BE2C (cell line): ENCODE results near the gene SYNM.

ENCODE experiments used
- DNase-seq: peaks from one replicate; pipeline ENCODE4 v3.0.0-alpha.2; 2020
- H3K27me3 ChIP-seq: fragments of 250-450 bp; sonication (Bioruptor Pico); 2 replicates; pipeline ENCODE4 v1.5.1; 2020; ENCODE audit warnings: mild to moderate bottlenecking
- H3K36me3 ChIP-seq: fragments of 250-450 bp; sonication (Bioruptor Pico); 2 replicates; pipeline ENCODE4 v1.5.1; 2020; ENCODE audit warnings: mild to moderate bottlenecking
- H3K4me1 ChIP-seq: fragments of 250-450 bp; sonication (Bioruptor Pico); 2 replicates; pipeline ENCODE4 v1.5.1; 2020
- H3K4me3 ChIP-seq: 2 replicates; pipeline ENCODE4 v1.5.1; 2011; ENCODE audit warnings: low read depth, low read length
- H3K9me3 ChIP-seq: fragments of 250-450 bp; sonication (Bioruptor Pico); 2 replicates; pipeline ENCODE4 v1.5.1; 2020
- TF ChIP-seq, protein P1 (sequence below): IDR thresholded peaks from 2 replicates; pipeline ENCODE4 v1.5.1; 2012; ENCODE audit warnings: mild to moderate bottlenecking, low read depth, low read length

SYNM gene

GRCh38 chr15:99097441-99098410 lies 7.2 kb upstream of the SYNM start:
- Histone ChIP-seq H3K9me3 (no peaks in the 10 kb centered on the region), H3K4me3 (no peak overlapping the region), H3K27me3 (no peaks in the 10 kb centered on the region), H3K36me3 (no peaks in the 10 kb centered on the region), H3K4me1 (no peaks in the 10 kb centered on the region)
- DNase-seq, result no peak
- TF ChIP-seq, protein P1, sequence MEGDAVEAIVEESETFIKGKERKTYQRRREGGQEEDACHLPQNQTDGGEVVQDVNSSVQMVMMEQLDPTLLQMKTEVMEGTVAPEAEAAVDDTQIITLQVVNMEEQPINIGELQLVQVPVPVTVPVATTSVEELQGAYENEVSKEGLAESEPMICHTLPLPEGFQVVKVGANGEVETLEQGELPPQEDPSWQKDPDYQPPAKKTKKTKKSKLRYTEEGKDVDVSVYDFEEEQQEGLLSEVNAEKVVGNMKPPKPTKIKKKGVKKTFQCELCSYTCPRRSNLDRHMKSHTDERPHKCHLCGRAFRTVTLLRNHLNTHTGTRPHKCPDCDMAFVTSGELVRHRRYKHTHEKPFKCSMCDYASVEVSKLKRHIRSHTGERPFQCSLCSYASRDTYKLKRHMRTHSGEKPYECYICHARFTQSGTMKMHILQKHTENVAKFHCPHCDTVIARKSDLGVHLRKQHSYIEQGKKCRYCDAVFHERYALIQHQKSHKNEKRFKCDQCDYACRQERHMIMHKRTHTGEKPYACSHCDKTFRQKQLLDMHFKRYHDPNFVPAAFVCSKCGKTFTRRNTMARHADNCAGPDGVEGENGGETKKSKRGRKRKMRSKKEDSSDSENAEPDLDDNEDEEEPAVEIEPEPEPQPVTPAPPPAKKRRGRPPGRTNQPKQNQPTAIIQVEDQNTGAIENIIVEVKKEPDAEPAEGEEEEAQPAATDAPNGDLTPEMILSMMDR, result no peak

GRCh38 chr15:99098426-99098825 lies 6.5 kb upstream of the SYNM start:
- Histone ChIP-seq H3K4me1 (no peaks in the 10 kb centered on the region), H3K27me3 (no peaks in the 10 kb centered on the region), H3K36me3 (no peaks in the 10 kb centered on the region), H3K9me3 (no peaks in the 10 kb centered on the region), H3K4me3 (no peak overlapping the region)
- TF ChIP-seq, protein P1, result no peak
- DNase-seq, result no peak

GRCh38 chr15:99098991-99099390 lies 5.9 kb upstream of the SYNM start:
- no peaks in the 10 kb centered on the region for H3K36me3 ChIP-seq
- H3K9me3 ChIP-seq, result no peaks in the 10 kb centered on the region
- TF ChIP-seq, protein P1, result no peak
- DNase-seq, result no peak
- no peaks in the 10 kb centered on the region for H3K27me3 ChIP-seq
- no peak overlapping the region for H3K4me3 ChIP-seq
- H3K4me1 ChIP-seq, result no peaks in the 10 kb centered on the region

GRCh38 chr15:99099661-99100060 lies 5.2 kb upstream of the SYNM start:
- no peak for DNase-seq
- Histone ChIP-seq H3K36me3 (no peaks in the 10 kb centered on the region), H3K9me3 (no peaks in the 10 kb centered on the region), H3K4me1 (no peaks in the 10 kb centered on the region), H3K4me3 (no peak overlapping the region; the same call in 1 of the 2 replicates), H3K27me3 (no peaks in the 10 kb centered on the region)
- TF ChIP-seq, protein P1, result no peak

GRCh38 chr15:99100245-99101173 lies 4.4 kb upstream of the SYNM start:
- H3K4me1 ChIP-seq, result no peaks in the 10 kb centered on the region
- peak; percentile 93 for DNase-seq
- TF ChIP-seq, protein P1, result peak; percentile 87
- H3K9me3 ChIP-seq, result no peaks in the 10 kb centered on the region
- H3K4me3 ChIP-seq, result peak overlapping the region; percentile 67
- no peaks in the 10 kb centered on the region for H3K36me3 ChIP-seq
- H3K27me3 ChIP-seq, result no peaks in the 10 kb centered on the region
